Activated naive CD8-positive, alpha-beta T cell treated with anti-CD3 and anti-CD28 coated beads for 36 hours (primary cell): ENCODE data around the gene MAP1B. TPM values are rescaled to one million over a fixed set of nuclear protein-coding genes. Genes with fewer than 3 reads are reported as not detected.

Experiments
- DNase-seq: peaks from one replicate; pipeline ENCODE4 v3.0.0; 2021
- H3K27ac Mint-ChIP-seq: one replicate; pipeline ENCODE4 v1.8.0; 2022; ENCODE audit warnings: mild to moderate bottlenecking, moderate library complexity, mixed read lengths
- H3K27me3 Mint-ChIP-seq: one replicate; pipeline ENCODE4 v1.8.0; 2022; ENCODE audit warnings: mild to moderate bottlenecking, mixed read lengths
- H3K36me3 Mint-ChIP-seq: one replicate; pipeline ENCODE4 v1.8.0; 2021; ENCODE audit warnings: mild to moderate bottlenecking, mixed read lengths
- H3K4me1 Mint-ChIP-seq: one replicate; pipeline ENCODE4 v1.8.0; 2021; ENCODE audit warnings: mixed read lengths
- H3K4me3 Mint-ChIP-seq: one replicate; pipeline ENCODE4 v1.8.0; 2022; ENCODE audit warnings: mild to moderate bottlenecking, moderate library complexity, mixed read lengths
- H3K9me3 Mint-ChIP-seq: one replicate; pipeline ENCODE4 v1.8.0; 2022; ENCODE audit warnings: mixed read lengths
- total RNA-seq, 2 experiments: library from RNA; stranded (reverse); gene quantifications; one replicate each; pipeline ENCODE4 v1.2.3, GENCODE V29; 2021

MAP1B gene
- total RNA-seq, 2 experiments from 2014 or later = 0.10 to 0.27 TPM

GRCh38 chr5:72114629-72115028 is 7.4 kb downstream of the MAP1B start:
- no peaks in the 10 kb centered on the region for H3K4me1 Mint-ChIP-seq
- no peaks in the 10 kb centered on the region for H3K36me3 Mint-ChIP-seq
- peaks cover 63% of the 10 kb centered on the region for H3K27me3 Mint-ChIP-seq
- no peak overlapping the region for H3K4me3 Mint-ChIP-seq
- H3K9me3 Mint-ChIP-seq = no peaks in the 10 kb centered on the region
- no peak overlapping the region for H3K27ac Mint-ChIP-seq
- DNase-seq = no peak

- no peaks in the 10 kb centered on the region for H3K36me3 Mint-ChIP-seq
- H3K9me3 Mint-ChIP-seq = no peaks in the 10 kb centered on the region
- H3K4me1 Mint-ChIP-seq = no peaks in the 10 kb centered on the region
- H3K4me3 Mint-ChIP-seq = no peak overlapping the region
- no peak for DNase-seq
- H3K27me3 Mint-ChIP-seq = peaks cover 56% of the 10 kb centered on the region
- H3K27ac Mint-ChIP-seq = no peak overlapping the region
Observed at GRCh38 chr5:72115296-72115695, 8.0 kb downstream of the MAP1B start.

GRCh38 chr5:72117307-72117706 is 10.0 kb downstream of the MAP1B start:
- H3K27ac Mint-ChIP-seq = no peak overlapping the region
- H3K36me3 Mint-ChIP-seq = no peaks in the 10 kb centered on the region
- no peaks in the 10 kb centered on the region for H3K9me3 Mint-ChIP-seq
- no peak overlapping the region for H3K4me3 Mint-ChIP-seq
- peaks cover 48% of the 10 kb centered on the region for H3K27me3 Mint-ChIP-seq
- no peak for DNase-seq
- H3K4me1 Mint-ChIP-seq = no peaks in the 10 kb centered on the region

GRCh38 chr5:72121052-72121779 is 13.9 kb downstream of the MAP1B start:
- Mint-ChIP-seq H3K27me3 (peaks cover 58% of the 10 kb centered on the region), H3K36me3 (no peaks in the 10 kb centered on the region), H3K4me3 (no peak overlapping the region), H3K4me1 (no peaks in the 10 kb centered on the region), H3K27ac (no peak overlapping the region), H3K9me3 (no peaks in the 10 kb centered on the region)
- DNase-seq = no peak

- Mint-ChIP-seq H3K9me3 (no peaks in the 10 kb centered on the region), H3K27me3 (peaks cover 60% of the 10 kb centered on the region), H3K27ac (no peak overlapping the region), H3K4me3 (no peak overlapping the region), H3K4me1 (no peaks in the 10 kb centered on the region), H3K36me3 (no peaks in the 10 kb centered on the region)
- no peak for DNase-seq
Observed at GRCh38 chr5:72121780-72122445, 14.6 kb downstream of the MAP1B start.

GRCh38 chr5:72122602-72123001 is 15.3 kb downstream of the MAP1B start:
- no peaks in the 10 kb centered on the region for H3K36me3 Mint-ChIP-seq
- no peak overlapping the region for H3K4me3 Mint-ChIP-seq
- DNase-seq = no peak
- H3K27me3 Mint-ChIP-seq = peaks cover 56% of the 10 kb centered on the region
- no peaks in the 10 kb centered on the region for H3K4me1 Mint-ChIP-seq
- H3K9me3 Mint-ChIP-seq = no peaks in the 10 kb centered on the region
- H3K27ac Mint-ChIP-seq = no peak overlapping the region

- no peak overlapping the region for H3K4me3 Mint-ChIP-seq
- no peaks in the 10 kb centered on the region for H3K36me3 Mint-ChIP-seq
- H3K9me3 Mint-ChIP-seq = no peaks in the 10 kb centered on the region
- H3K27me3 Mint-ChIP-seq = peaks cover 61% of the 10 kb centered on the region
- no peak for DNase-seq
- no peak overlapping the region for H3K27ac Mint-ChIP-seq
- H3K4me1 Mint-ChIP-seq = no peaks in the 10 kb centered on the region
Observed at GRCh38 chr5:72123764-72124376, 16.6 kb downstream of the MAP1B start.

GRCh38 chr5:72125271-72125940 is 18.1 kb downstream of the MAP1B start:
- Mint-ChIP-seq H3K9me3 (no peaks in the 10 kb centered on the region), H3K36me3 (no peaks in the 10 kb centered on the region), H3K27me3 (peaks cover 60% of the 10 kb centered on the region), H3K4me3 (no peak overlapping the region), H3K27ac (no peak overlapping the region), H3K4me1 (no peaks in the 10 kb centered on the region)
- DNase-seq = no peak

- no peak overlapping the region for H3K4me3 Mint-ChIP-seq
- no peaks in the 10 kb centered on the region for H3K4me1 Mint-ChIP-seq
- H3K36me3 Mint-ChIP-seq = no peaks in the 10 kb centered on the region
- no peak overlapping the region for H3K27ac Mint-ChIP-seq
- no peak for DNase-seq
- H3K9me3 Mint-ChIP-seq = no peaks in the 10 kb centered on the region
- peaks cover 63% of the 10 kb centered on the region for H3K27me3 Mint-ChIP-seq
Observed at GRCh38 chr5:72125941-72126620, 18.8 kb downstream of the MAP1B start.

- H3K4me1 Mint-ChIP-seq = no peaks in the 10 kb centered on the region
- peaks cover 58% of the 10 kb centered on the region for H3K27me3 Mint-ChIP-seq
- no peak for DNase-seq
Observed at GRCh38 chr5:72126796-72127195, 19.5 kb downstream of the MAP1B start.

GRCh38 chr5:72129725-72130124 is 22.4 kb downstream of the MAP1B start:
- Mint-ChIP-seq H3K4me3 (no peak overlapping the region), H3K27ac (no peak overlapping the region), H3K27me3 (peaks cover 57% of the 10 kb centered on the region), H3K4me1 (peaks cover 2% of the 10 kb centered on the region), H3K36me3 (no peaks in the 10 kb centered on the region), H3K9me3 (no peaks in the 10 kb centered on the region)
- DNase-seq = no peak

More at GRCh38 chr5:72126796-72127195, 19.5 kb downstream of the MAP1B start:
- no peaks in the 10 kb centered on the region for H3K36me3 Mint-ChIP-seq
- no peaks in the 10 kb centered on the region for H3K9me3 Mint-ChIP-seq
- no peak overlapping the region for H3K4me3 Mint-ChIP-seq
- no peak overlapping the region for H3K27ac Mint-ChIP-seq

GRCh38 chr5:72130351-72130761 is 23.1 kb downstream of the MAP1B start:
- H3K36me3 Mint-ChIP-seq = no peaks in the 10 kb centered on the region
- H3K27ac Mint-ChIP-seq = no peak overlapping the region
- no peak for DNase-seq
- H3K9me3 Mint-ChIP-seq = no peaks in the 10 kb centered on the region
- peaks cover 57% of the 10 kb centered on the region for H3K27me3 Mint-ChIP-seq
- H3K4me3 Mint-ChIP-seq = no peak overlapping the region
- H3K4me1 Mint-ChIP-seq = peaks cover 2% of the 10 kb centered on the region

- no peaks in the 10 kb centered on the region for H3K9me3 Mint-ChIP-seq
- H3K27ac Mint-ChIP-seq = no peak overlapping the region
- peaks cover 64% of the 10 kb centered on the region for H3K27me3 Mint-ChIP-seq
- H3K4me1 Mint-ChIP-seq = peaks cover 11% of the 10 kb centered on the region
- no peak for DNase-seq
- no peaks in the 10 kb centered on the region for H3K36me3 Mint-ChIP-seq
- no peak overlapping the region for H3K4me3 Mint-ChIP-seq
Observed at GRCh38 chr5:72133212-72133990, 26.1 kb downstream of the MAP1B start.

- H3K27ac Mint-ChIP-seq = no peak overlapping the region
- H3K4me3 Mint-ChIP-seq = no peak overlapping the region
- H3K9me3 Mint-ChIP-seq = no peaks in the 10 kb centered on the region
- H3K4me1 Mint-ChIP-seq = peaks cover 20% of the 10 kb centered on the region
- H3K36me3 Mint-ChIP-seq = no peaks in the 10 kb centered on the region
- DNase-seq = no peak
- H3K27me3 Mint-ChIP-seq = peaks cover 59% of the 10 kb centered on the region
Observed at GRCh38 chr5:72134226-72134899, 27.1 kb downstream of the MAP1B start.
